Calu3 (cell line): Measurements from ENCODE around the gene ATP8A1. TPM values are rescaled to one million over a fixed set of nuclear protein-coding genes. Genes with fewer than 3 reads are reported as not detected.

Experiments
- BruUV-seq: library from RNA; stranded (reverse); fragments of 400-500 nt; replicated peaks from 2 replicates; lab custom pipeline; 2021; lab: Mats Ljungman, UMichigan
- CTCF ChIA-PET: fragments of 300-600 bp; sonication (Branson Sonifier 250); formaldehyde crosslinking; loops from one replicate; lab custom pipeline; 2022; ENCODE audit warnings: antibody characterized with exemption; lab: Charles Lee
- DNase-seq: peaks from one replicate; pipeline ENCODE4 v3.0.0; 2022
- H3K27ac Mint-ChIP-seq: one replicate; pipeline ENCODE4 v1.8.0; 2022; ENCODE audit warnings: mixed read lengths; ENCODE audit not compliant: unreplicated experiment
- H3K27me3 Mint-ChIP-seq: one replicate; pipeline ENCODE4 v1.8.0; 2022; ENCODE audit warnings: mixed read lengths; ENCODE audit not compliant: unreplicated experiment
- H3K36me3 Mint-ChIP-seq: one replicate; pipeline ENCODE4 v1.8.0; 2022; ENCODE audit warnings: mild to moderate bottlenecking, moderate library complexity, mixed read lengths; ENCODE audit not compliant: insufficient read depth, unreplicated experiment
- H3K4me1 Mint-ChIP-seq: one replicate; pipeline ENCODE4 v1.8.0; 2022; ENCODE audit warnings: mild to moderate bottlenecking, low read depth, mixed read lengths; ENCODE audit not compliant: unreplicated experiment
- H3K4me3 Mint-ChIP-seq: one replicate; pipeline ENCODE4 v1.8.0; 2022; ENCODE audit warnings: mild to moderate bottlenecking, low read depth, moderate library complexity, mixed read lengths; ENCODE audit not compliant: unreplicated experiment
- H3K9me3 Mint-ChIP-seq: one replicate; pipeline ENCODE4 v1.8.0; 2022; ENCODE audit warnings: low read depth, mixed read lengths; ENCODE audit not compliant: unreplicated experiment
- intact Hi-C: fragments of 100-400 bp; cut with micrococcal nuclease; formaldehyde crosslinking; loops from one replicate; pipeline ENCODE4 v1.10.0; 2022; ENCODE audit not compliant: unreplicated experiment
- total RNA-seq: library from RNA; stranded (reverse); gene quantifications from 2 replicates; pipeline ENCODE4 v1.2.3, GENCODE V29; 2022
- TF ChIP-seq, protein P1 (sequence below): fragments of 200-600 bp; IDR thresholded peaks from one replicate; pipeline ENCODE4 v1.8.0; 2022; ENCODE audit warnings: antibody characterized with exemption; ENCODE audit not compliant: unreplicated experiment

The ATP8A1 gene
- total RNA-seq, 1 experiment from 2014 or later = 0.76 TPM

DNA sequence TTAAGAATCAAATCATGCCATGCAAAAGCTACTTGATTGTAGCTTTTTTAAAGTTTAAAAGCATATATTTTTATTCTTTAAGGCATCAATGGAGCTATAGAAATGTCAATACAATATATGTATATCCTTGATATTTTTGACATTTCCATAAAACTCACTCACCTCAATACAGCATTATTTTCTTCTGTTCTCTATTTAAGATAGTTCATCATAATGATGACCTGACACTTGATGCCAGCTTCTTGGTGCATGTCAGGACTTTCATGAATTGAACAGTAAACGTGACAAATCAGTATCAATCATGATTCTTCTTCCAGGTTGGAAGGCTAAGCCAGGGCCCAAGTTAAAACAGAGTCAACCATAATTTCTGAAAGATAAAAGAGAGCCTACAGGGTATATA lies 33.6 kb upstream of the ATP8A1 start:
- Mint-ChIP-seq H3K36me3 (no peaks in the 10 kb centered on the region), H3K4me1 (no peaks in the 10 kb centered on the region), H3K9me3 (peaks cover 2% of the 10 kb centered on the region), H3K27ac (no peak overlapping the region), H3K4me3 (no peak overlapping the region), H3K27me3 (no peaks in the 10 kb centered on the region)
- no TSS peak for BruUV-seq
- no peak for DNase-seq
- TF ChIP-seq, protein P1, sequence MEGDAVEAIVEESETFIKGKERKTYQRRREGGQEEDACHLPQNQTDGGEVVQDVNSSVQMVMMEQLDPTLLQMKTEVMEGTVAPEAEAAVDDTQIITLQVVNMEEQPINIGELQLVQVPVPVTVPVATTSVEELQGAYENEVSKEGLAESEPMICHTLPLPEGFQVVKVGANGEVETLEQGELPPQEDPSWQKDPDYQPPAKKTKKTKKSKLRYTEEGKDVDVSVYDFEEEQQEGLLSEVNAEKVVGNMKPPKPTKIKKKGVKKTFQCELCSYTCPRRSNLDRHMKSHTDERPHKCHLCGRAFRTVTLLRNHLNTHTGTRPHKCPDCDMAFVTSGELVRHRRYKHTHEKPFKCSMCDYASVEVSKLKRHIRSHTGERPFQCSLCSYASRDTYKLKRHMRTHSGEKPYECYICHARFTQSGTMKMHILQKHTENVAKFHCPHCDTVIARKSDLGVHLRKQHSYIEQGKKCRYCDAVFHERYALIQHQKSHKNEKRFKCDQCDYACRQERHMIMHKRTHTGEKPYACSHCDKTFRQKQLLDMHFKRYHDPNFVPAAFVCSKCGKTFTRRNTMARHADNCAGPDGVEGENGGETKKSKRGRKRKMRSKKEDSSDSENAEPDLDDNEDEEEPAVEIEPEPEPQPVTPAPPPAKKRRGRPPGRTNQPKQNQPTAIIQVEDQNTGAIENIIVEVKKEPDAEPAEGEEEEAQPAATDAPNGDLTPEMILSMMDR = no peak
- CTCF ChIA-PET = no interaction called here
- intact Hi-C loops = no loop called here

DNA sequence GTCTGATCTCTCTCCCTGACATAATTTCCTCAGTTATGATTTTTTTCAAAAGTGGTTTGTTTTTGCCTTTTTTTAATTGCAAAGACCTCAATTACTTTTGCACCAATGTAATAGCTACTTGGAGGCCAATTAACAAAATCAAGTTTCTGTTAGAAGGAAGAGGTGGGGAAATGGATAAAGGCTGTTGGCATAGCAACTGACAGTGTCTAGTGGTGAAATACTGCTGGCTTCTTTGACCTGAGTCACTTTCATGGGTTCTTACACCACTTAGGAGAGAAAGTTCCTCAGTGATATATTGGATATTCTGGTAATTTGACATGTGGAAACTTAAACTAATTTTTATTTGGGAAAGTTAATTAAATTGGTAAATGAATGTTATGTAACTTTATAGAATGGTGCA lies 26.5 kb upstream of the ATP8A1 start:
- Mint-ChIP-seq H3K4me3 (no peak overlapping the region), H3K4me1 (no peaks in the 10 kb centered on the region), H3K27me3 (no peaks in the 10 kb centered on the region), H3K9me3 (no peaks in the 10 kb centered on the region), H3K36me3 (no peaks in the 10 kb centered on the region), H3K27ac (no peak overlapping the region)
- TF ChIP-seq, protein P1 = no peak
- no TSS peak for BruUV-seq
- no peak for DNase-seq
- intact Hi-C loops = no loop called here
- CTCF ChIA-PET = interaction anchor here (0.6 kb wide), 1 partner anchor 10 kb away, joined by 7 read pairs; no protein-coding TSS in a partner anchor

DNA sequence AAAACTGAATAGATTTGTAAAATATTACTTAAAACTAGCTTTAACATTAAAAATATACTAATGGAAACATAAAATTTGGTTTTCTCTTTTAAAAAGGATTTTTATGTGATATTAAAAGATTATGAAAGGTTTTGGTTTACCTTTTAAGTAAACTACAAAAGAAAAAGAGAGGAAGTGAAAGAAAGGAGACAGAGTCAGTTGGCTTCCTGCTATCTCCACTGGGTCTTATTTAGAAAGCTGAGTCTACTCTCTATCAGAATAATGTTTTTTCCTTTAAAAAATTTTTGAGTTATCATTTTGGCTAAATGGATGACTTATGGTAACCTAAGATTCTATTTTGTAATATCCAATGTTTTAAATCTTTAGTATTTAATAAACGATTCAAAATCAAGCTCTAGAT lies 21.6 kb upstream of the ATP8A1 start:
- H3K27me3 Mint-ChIP-seq = no peaks in the 10 kb centered on the region
- no peak for DNase-seq
- no peaks in the 10 kb centered on the region for H3K4me1 Mint-ChIP-seq
- H3K9me3 Mint-ChIP-seq = no peaks in the 10 kb centered on the region
- CTCF ChIA-PET = no interaction called here
- intact Hi-C loops = no loop called here
- no peak overlapping the region for H3K27ac Mint-ChIP-seq
- no peaks in the 10 kb centered on the region for H3K36me3 Mint-ChIP-seq
- no peak overlapping the region for H3K4me3 Mint-ChIP-seq
- BruUV-seq = no TSS peak
- TF ChIP-seq, protein P1 = no peak

DNA sequence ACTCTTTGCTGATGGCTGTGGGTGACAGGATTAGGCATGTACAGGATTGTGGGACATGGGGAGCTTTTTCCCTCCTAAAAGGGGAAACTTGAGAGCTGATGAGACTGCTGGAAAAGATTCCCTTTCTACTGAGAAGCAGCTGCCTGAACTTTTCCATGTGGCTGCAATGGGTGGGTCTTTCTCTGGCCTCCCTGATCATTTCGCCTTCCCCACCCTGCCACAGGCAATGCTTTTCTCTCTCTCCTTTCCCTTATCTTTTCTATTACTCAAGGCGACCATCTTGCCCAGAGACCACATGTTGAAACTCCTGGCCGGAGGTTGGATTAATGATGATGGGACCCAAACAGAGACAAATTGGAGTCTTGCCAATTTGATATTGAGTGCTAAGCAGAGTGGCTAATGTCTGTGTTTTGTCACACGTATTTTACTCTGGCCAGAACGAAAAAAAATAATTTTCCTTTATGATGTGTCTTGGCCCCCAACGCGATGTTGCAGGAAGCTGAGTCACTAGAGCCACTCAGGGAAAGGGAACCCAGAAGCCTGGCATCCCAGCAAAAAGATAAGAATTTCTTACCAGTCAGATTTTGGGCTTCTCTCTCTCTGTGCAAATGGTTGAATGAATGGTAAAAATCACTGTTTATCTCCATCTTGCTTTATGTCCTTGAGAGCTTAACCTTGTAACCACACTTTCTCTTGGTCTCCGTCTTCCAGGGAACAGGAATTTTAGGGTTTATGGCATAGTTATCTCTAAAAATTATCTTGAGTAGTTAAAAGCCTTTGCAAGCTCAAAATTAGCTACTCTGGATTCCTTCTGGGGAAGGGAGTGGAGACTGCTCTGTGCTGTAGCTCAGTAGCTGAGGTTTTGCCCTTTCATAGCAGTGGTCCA lies 19.4 kb upstream of the ATP8A1 start:
- DNase-seq = no peak
- CTCF ChIA-PET = interaction anchor here (0.7 kb wide), 1 partner anchor 65 kb away, joined by 3 read pairs; no protein-coding TSS in a partner anchor
- Mint-ChIP-seq H3K36me3 (no peaks in the 10 kb centered on the region), H3K4me1 (no peaks in the 10 kb centered on the region), H3K9me3 (no peaks in the 10 kb centered on the region), H3K4me3 (no peak overlapping the region), H3K27me3 (no peaks in the 10 kb centered on the region), H3K27ac (no peak overlapping the region)
- TF ChIP-seq, protein P1 = no peak
- intact Hi-C loops = no loop called here
- no TSS peak for BruUV-seq
